Posterior vena cava (tissue), 2 donors: ENCODE measurements around the gene OR2M4. TPM values are rescaled to one million over a fixed set of nuclear protein-coding genes. Genes with fewer than 3 reads are reported as not detected.
A peak's percentile ranks its signal among the peaks of the same experiment; 100 is the strongest.
"Not testable (repeated sequence)": the region's sequence is repeated elsewhere in the genome, so short reads cannot be mapped to it uniquely, and the experiment has no call there.

Experiments used
- DNase-seq: peaks from one replicate; pipeline ENCODE4 v3.0.0-alpha.2; 2020; ENCODE audit warnings: low spot score
- intact Hi-C, 2 donors: fragments of 100-400 bp; cut with DNase I; formaldehyde crosslinking; loops; one replicate each; pipeline versions ENCODE4 v1.14.1 to v1.14.2; 2022 to 2023
- long read RNA-seq, 2 donors: library from polyadenylated mRNA; unstranded; transcript quantifications; one replicate each; pipeline ENCODE4 v2.0.0, GENCODE V29; 2020 to 2021
- total RNA-seq, 2 donors: library from RNA; stranded (reverse); fragmentation: NEBNext Ultra II Directional; extraction: Animal tissue kit (Norgen Biotek cat#: 25700); gene quantifications; one replicate each; pipeline ENCODE4 v1.2.1, GENCODE V29; 2021
- donor health status: DM: yes; HTN: yes; CAD: no.
- donor health status: DM: yes; HTN: yes; CAD: no.

The OR2M4 gene
- total RNA-seq = not detected
- long read RNA-seq, donor 1 = 0 reads
- long read RNA-seq, donor 2 = 0 reads

GRCh38 chr1:248231117-248231516 lies at the start of gene OR2M4:
OR2M4 (plus strand) TSS chr1:248231417; CDS start chr1:248238929, 7,512 bp downstream.
- DNase-seq = no peak
- intact Hi-C loops = no loop called here

- intact Hi-C loops = no loop called here
- no peak for DNase-seq
Observed at GRCh38 chr1:248183996-248184395, 47.2 kb upstream of the OR2M4 start.

GRCh38 chr1:248187363-248187762 lies 43.9 kb upstream of the OR2M4 start:
- DNase-seq = no peak
- intact Hi-C loops = no loop called here

GRCh38 chr1:248189026-248189425 lies 42.2 kb upstream of the OR2M4 start:
- intact Hi-C loops = no loop called here
- no peak for DNase-seq

- intact Hi-C loops = no loop called here
- DNase-seq = no peak
Observed at GRCh38 chr1:248194117-248194516, 37.1 kb upstream of the OR2M4 start.

- no peak for DNase-seq
- intact Hi-C loops = no loop called here
Observed at GRCh38 chr1:248196965-248197364, 34.3 kb upstream of the OR2M4 start, which contains the start of gene OR2M3. OR2M3 (plus strand) TSS chr1:248197265; CDS start chr1:248203068, 5,803 bp downstream.

- DNase-seq = no peak
Observed at GRCh38 chr1:248215880-248216279, 15.3 kb upstream of the OR2M4 start.

GRCh38 chr1:248225537-248225936 lies 5.7 kb upstream of the OR2M4 start:
- intact Hi-C loops = no loop called here
- no peak for DNase-seq

More at GRCh38 chr1:248215880-248216279, 15.3 kb upstream of the OR2M4 start:
- intact Hi-C loops = no loop called here

- intact Hi-C loops = no loop called here
- DNase-seq = peak; percentile 50
Observed at GRCh38 chr1:248229360-248229908, 1.8 kb upstream of the OR2M4 start.

- intact Hi-C loops = no loop called here
- peak; percentile 64 for DNase-seq
Observed at GRCh38 chr1:248239478-248239877, 8.3 kb downstream of the OR2M4 start.

GRCh38 chr1:248243204-248243603 lies 12.0 kb downstream of the OR2M4 start:
- intact Hi-C loops = no loop called here
- DNase-seq = peak; percentile 61

- DNase-seq, intact Hi-C loops: not testable (repeated sequence)
Observed at GRCh38 chr1:248259309-248259708, 28.1 kb downstream of the OR2M4 start.

- no peak for DNase-seq
- intact Hi-C loops = no loop called here
Observed at GRCh38 chr1:248268178-248268577, 37.0 kb downstream of the OR2M4 start.

- intact Hi-C loops, DNase-seq: not testable (repeated sequence)
Observed at GRCh38 chr1:248273225-248273624, 42.0 kb downstream of the OR2M4 start.

GRCh38 chr1:248277876-248278275 lies 46.7 kb downstream of the OR2M4 start, which contains the start of gene OR2T33:
OR2T33 (minus strand) TSS chr1:248277976; CDS start chr1:248273814, 4,162 bp downstream.
- intact Hi-C loops = no loop called here
- DNase-seq = no peak

GRCh38 chr1:248288391-248288790 lies 57.2 kb downstream of the OR2M4 start:
- DNase-seq = no peak
- intact Hi-C loops = no loop called here

Other genes starting within 250 kb of the OR2M4 start
- gene OR2L5, start 217.8 kb upstream of the OR2M4 start, total RNA-seq = not detected
- gene OR2L2, start 201.3 kb upstream of the OR2M4 start, total RNA-seq = under 1 TPM; 0.09 to 0.10 TPM
- gene OR2L3, start 184.6 kb upstream of the OR2M4 start, total RNA-seq = not detected
- gene OR2L13, start 136.2 kb upstream of the OR2M4 start, total RNA-seq = not detected
- not detected for gene OR2M5, start 86.3 kb upstream of the OR2M4 start, total RNA-seq
- gene OR2M2, start 56.6 kb upstream of the OR2M4 start, total RNA-seq = not detected
- gene OR2M3, start 34.2 kb upstream of the OR2M4 start, total RNA-seq = not detected
- not detected for gene OR2T33, start 46.6 kb downstream of the OR2M4 start, total RNA-seq
- gene OR2T12, start 72.0 kb downstream of the OR2M4 start, total RNA-seq = not detected
- not detected for gene OR2M7, start 93.2 kb downstream of the OR2M4 start, total RNA-seq
- gene OR14C36, start 117.4 kb downstream of the OR2M4 start, total RNA-seq = not detected
- gene OR2T4, start 130.2 kb downstream of the OR2M4 start, total RNA-seq = not detected
- gene OR2T6, start 144.3 kb downstream of the OR2M4 start, total RNA-seq = not detected
- not detected for gene OR2T1, start 171.6 kb downstream of the OR2M4 start, total RNA-seq
- gene OR2T2, start 214.2 kb downstream of the OR2M4 start, total RNA-seq = not detected
- not detected for gene OR2T3, start 241.9 kb downstream of the OR2M4 start, total RNA-seq